ENCODE measurements around the gene VIT.

VIT gene

DNA sequence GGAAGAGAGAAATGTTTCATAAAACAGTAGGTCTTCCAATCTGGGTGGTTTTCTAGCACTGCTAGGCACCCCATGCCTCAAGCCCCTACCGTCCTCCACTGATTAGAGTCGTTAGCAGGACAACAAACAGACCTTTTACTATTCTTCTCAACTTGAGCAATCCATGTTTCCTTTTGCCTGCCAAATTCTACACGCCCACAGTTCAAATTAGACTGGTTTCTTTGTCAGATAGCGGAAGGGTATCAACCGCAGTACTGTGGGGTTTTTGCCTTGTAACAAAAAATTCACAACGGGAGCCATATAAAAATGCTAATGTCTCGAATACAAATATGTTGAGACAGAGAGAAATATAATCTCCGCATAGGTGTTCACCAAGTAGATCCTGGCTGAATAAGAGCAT, 59.9 kb downstream of the VIT start:
- no peak for FAIRE-seq
- DNase-seq (ENCODE audit: low spot score): no peak

GRCh38 chr2:36762764-36763490, 66.4 kb downstream of the VIT start:
- no peak for FAIRE-seq

DNA sequence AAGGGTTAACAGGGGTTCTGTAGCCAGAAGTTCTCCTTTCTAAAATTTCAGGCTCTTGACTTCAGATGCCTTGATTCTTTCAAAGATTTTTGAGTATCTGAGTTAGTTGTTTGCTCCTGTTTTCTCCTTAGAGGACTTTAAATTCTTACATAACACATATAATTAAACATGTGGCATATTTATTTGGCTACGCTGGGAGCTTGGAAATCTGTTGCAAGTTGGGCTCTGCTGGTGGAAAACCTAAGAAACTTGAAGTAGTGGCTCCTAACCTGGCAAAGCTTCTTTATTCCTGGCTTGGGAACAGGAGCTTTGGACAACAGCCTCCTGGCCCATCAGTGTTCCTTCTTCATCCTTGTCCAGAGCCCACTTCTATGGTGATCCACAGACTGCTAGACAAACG, 72.6 kb downstream of the VIT start:
- FAIRE-seq (no peak), DNase-seq (ENCODE audit: low spot score) (no peak)

More at GRCh38 chr2:36762764-36763490, 66.4 kb downstream of the VIT start:
- no peak for DNase-seq (ENCODE audit: low spot score)

DNA sequence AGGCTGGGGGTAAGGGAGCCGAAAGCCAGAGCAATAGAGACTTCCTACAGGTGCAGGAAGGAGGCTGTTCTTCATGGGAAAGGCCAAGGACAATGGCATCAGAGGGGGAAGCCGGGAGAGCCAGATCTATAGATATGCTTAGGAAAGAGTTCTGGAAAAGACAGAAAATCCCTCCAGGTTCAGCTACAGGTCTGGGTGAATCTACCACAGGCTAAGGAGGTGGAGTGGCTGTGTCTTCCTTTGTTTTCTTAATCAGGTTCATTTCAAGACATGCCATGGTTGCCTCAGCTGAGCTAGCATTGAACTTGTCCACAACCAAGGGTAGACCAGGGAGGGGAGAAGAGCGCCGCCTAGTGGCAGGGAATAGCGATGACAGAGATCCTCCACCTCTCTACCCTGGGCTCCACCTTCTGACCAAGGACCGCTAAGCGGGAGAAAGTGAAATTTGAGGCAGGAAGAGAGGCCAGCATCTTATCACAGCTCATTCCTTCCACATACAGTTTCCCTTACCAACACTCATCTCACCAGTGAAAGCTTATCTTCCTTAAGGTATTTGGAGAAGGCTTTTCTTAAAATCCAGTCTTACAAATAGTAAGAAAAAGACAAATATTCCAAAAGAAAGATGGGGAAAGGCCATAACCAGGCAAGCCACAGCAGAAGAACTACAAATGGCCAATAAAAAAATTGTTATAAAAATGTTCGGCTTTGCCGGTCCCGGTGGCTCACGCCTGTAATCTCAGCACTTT, 74.2 kb downstream of the VIT start:
- DNase-seq (ENCODE audit: low spot score) (peak; percentile 16), FAIRE-seq (no peak)

DNA sequence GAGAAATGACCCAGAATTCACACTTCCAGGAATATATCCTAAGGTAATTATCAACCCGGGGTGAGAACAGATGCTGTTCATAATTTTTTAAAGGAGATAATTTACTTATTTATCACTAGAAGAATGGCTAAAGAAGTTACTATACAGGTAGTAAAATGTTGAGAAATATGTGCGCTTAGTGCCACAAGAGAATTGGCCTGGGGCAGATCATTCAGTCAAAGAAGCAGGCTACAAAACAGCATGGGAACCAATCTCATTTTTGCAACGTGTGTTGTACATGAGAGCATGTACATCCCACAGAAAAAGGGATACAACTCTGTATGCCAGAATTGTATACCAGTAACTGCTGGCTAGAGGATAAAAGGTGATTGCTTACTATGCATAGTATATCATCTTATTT, 75.2 kb downstream of the VIT start:
- DNase-seq (ENCODE audit: low spot score): no peak
- no peak for FAIRE-seq

- FAIRE-seq: no peak
Observed at GRCh38 chr2:36773947-36774346, 77.4 kb downstream of the VIT start.

DNA sequence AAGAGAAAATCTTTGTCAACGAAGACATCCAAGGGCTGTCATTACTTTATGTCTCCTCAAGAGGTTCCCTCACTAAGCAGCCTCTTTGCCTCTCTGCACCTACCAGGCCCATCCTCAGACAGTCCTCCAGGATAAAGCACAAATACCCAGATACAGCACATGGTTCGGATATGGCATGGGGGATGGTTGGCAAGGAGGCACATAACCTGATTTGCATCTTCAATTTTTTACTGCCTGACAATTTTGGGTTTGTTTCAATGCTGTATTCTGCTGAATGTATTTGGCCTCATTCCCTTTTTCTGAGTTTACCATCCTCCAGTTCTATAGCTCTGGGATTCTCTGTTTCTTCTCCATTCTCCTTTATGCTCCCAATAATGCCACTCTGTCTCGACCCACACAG, 78.8 kb downstream of the VIT start:
- FAIRE-seq (no peak), DNase-seq (ENCODE audit: low spot score) (no peak)

More at GRCh38 chr2:36773947-36774346, 77.4 kb downstream of the VIT start:
- DNase-seq (ENCODE audit: low spot score): no peak

- FAIRE-seq (no peak), DNase-seq (ENCODE audit: low spot score) (no peak)
Observed at GRCh38 chr2:36775806-36776205, 79.3 kb downstream of the VIT start.

DNA sequence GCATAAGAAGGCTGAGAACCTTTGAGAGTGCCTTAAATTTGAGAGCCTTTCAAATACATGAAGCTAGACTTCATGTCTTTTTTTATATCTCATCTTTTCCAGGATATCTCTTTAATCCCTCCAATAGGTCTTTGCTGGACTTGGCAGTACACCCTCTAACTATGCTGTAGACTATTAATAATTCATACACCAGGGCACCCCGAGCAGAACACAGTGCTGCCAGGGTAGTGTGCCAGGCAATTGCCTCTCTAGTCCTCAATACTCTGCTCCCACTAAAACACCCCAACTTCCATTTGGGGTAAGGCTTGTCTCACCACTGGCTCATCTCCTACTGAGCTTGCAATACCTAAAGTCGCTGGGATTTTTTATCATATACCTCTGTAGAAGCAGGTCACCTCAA, 80.8 kb downstream of the VIT start:
- no peak for FAIRE-seq

GRCh38 chr2:36777788-36778187, 81.3 kb downstream of the VIT start:
- DNase-seq (ENCODE audit: low spot score) (no peak), FAIRE-seq (no peak)

More for the DNA sequence above, 80.8 kb downstream of the VIT start:
- no peak for DNase-seq (ENCODE audit: low spot score)

- DNase-seq (ENCODE audit: low spot score) (no peak), FAIRE-seq (no peak)
Observed at GRCh38 chr2:36779462-36779861, 83.0 kb downstream of the VIT start.

GRCh38 chr2:36780231-36780839, 83.8 kb downstream of the VIT start:
- peak; percentile 38 for DNase-seq (ENCODE audit: low spot score)

DNA sequence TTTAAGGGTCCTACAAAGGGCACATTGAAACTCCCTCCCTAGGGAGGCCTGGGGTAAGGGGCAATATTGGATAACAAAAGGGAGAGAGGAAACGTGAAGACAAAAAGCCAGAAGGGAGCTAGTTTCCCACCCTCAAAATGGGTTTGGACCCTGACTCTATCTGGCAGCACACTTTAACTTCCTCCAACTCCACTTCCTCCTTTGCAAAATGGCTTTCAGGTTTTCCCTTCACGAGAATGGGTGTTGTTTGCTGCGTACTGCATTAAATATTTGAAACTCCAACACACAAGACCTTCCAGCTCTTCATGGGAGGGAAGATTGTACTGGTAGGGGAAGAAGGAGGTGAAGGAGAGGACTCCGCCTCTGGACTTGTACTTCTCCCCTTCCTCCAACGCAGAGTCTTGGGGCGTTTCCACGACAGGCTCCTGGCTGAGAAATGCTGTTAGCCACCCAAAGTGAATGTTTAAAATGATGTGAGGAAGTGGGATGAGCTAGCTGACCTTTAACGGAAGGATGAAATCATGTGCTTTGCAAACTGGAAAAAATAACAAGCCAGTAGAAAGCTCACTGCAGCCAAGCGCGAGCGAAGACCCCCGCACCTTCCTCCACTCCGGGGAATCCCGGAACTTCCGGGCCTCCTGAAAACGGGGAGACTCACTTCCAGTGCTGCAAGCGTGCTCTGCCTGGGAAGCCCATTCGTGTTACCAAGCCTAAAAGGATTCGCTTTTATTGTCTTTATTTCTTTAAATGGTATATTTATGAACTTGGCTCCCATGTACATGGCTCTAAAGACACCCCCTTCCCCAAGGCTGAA, 85.6 kb downstream of the VIT start:
- FAIRE-seq: no peak

More at GRCh38 chr2:36780231-36780839, 83.8 kb downstream of the VIT start:
- peak; percentile 52 for FAIRE-seq

GRCh38 chr2:36783246-36783645, 86.7 kb downstream of the VIT start:
- DNase-seq (ENCODE audit: low spot score) (no peak), FAIRE-seq (no peak)

More for the DNA sequence above, 85.6 kb downstream of the VIT start:
- DNase-seq (ENCODE audit: low spot score): no peak

GRCh38 chr2:36785179-36785795, 88.8 kb downstream of the VIT start:
- DNase-seq (ENCODE audit: low spot score): peak; percentile 37
- no peak for FAIRE-seq

GRCh38 chr2:36789181-36789804, 92.8 kb downstream of the VIT start:
- no peak for FAIRE-seq
- no peak for DNase-seq (ENCODE audit: low spot score)

GRCh38 chr2:36792951-36793350, 96.4 kb downstream of the VIT start:
- FAIRE-seq: no peak
- DNase-seq (ENCODE audit: low spot score): no peak

DNA sequence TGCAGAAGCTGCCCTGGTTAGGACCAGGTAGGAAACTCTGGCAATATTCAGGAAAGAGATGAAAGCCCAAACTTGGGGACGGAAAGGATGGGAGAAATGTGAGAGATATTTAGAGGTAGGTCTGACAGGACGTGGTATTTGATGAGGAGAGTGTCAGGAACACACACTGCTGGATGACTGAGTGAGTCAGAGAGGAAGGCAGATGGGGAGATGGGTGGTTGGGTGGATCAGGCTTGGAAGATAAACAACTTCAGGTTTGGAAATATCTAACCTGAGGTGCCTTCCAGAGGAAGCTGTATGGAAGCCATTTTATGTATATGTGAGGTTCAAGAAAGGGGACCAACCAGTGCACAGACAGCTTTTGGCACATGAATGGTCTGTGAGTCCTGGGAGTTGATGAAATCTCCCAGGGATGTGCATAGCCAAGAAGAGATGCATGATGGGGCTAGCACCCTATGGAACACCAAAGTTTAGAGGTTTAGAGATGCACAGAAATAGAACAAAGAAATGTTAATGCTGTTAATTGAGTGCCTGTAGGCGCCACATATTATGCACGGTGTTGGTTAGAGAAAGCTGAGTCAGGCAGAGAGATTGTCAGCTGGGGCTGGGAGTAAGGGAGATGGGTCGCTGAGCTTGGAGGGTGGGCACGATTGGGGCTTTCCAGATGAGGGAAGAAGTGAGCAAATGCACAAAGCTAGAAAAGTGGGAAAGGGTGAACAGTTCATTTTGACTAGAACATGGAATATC, 101.0 kb downstream of the VIT start:
- FAIRE-seq (no peak), DNase-seq (ENCODE audit: low spot score) (no peak)

DNA sequence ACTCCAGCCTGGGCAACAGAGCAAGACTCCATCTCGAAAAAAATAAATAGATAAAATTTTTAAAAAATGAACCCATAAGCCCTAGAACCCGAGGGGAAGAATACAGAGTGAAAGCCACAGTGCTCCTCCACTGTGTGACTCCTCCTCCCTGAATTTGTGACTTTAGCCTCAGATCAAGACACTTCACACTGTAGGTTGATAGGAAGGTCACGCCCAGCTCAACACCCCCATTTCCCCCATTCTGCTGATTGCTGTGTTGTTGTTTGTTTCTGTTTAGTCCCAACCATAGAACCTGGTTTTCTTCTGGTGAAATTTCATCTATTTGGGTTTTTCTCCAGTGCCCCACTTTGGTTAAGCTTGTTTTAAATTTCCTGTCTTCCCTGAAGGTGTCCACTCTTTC, 102.2 kb downstream of the VIT start:
- DNase-seq (ENCODE audit: low spot score) (no peak), FAIRE-seq (no peak)

DNA sequence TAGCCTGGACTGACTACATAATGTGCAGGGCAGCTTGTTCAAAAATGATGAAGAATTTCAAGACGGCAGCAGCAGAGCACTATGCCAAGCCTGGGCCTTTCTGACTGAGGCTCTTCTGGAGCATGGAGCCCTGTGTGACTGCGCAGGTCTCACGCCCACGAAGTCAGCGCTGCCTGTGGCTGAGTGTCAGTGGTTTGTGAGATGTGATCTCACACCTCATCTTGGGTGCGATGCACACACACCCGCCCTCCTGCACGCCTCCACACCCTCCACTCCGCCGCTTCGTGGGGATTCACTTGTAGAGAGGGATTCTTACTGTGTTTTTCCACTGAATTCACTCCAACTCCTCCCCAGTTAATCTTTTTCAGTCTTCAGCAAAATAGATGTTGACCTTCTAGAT, 103.9 kb downstream of the VIT start:
- no peak for DNase-seq (ENCODE audit: low spot score)
- FAIRE-seq: no peak

Measured in RCC 7860 (cell line).